ENCODE measurements around the gene ZNF583. TPM values are rescaled to one million over a fixed set of nuclear protein-coding genes. Genes with fewer than 3 reads are reported as not detected.
A peak's percentile ranks its signal among the peaks of the same experiment; 100 is the strongest.

The ZNF583 gene
- total RNA-seq (2014; rRNA removed) (0.11 TPM in 1 of 2 replicates, not detected in the other), Bru-seq, nascent RNA (percentile 13 among the genes with signal in this experiment), BruChase-seq, experiment 1, labeled RNA remaining after a 6-hour chase (percentile 14 among the genes with signal in this experiment), BruChase-seq, experiment 2, labeled RNA remaining after a 2-hour chase (percentile 17 among the genes with signal in this experiment)
- long read RNA-seq = 0 reads

DNA sequence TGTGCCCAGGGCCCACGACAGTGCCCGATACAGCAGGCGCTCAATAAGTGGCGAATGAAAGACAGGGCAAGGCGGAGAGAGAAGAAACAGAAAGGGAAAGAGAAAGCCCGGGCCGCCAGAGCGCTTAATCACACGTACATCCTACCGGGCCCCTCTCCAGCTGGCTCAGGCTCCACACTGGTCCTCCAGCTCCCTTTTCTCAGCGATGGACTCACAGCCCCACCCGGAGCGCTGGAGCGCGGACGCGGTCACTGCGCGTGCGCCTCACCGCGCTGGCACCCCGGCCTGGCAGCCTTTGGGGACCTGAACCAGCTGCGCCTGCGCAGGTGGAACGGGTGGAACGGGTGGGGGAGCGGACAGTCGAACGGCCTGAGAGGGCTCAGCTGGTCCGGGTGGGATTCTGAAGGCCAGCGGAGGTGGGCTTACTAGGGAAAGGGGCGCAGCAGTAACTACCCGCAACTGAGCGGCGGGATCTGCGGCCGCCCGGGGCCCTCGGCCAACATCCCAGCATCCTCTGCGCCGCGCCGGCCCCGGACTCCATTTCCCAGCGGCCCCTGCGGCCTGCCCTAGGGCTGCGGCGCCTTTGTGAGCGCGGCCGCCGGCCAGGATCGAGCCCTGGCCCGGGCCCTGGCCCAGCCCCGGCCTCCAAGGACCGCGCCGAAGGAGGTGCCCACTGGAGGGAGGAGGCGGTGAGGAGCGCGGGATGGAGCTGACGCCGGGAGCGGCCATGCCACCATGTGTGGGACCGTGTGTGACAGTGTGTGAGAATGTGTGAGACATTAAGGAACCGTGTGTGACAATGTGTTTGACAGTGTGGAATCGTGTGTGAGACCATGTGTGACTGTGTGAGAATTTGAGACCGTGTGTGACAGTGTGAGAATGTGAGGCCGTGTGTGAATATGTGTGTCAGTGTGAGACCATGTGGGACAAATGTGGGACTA, at the start of gene ZNF583:
Gene ZNF583 (plus strand): TSS at position 569 of the 941 bp plus-strand sequence. CDS start 2,783 bp downstream, outside the sequence.
- no peak within 1 kb of the TSS for H3K9ac ChIP-seq (ENCODE audit: low read length)
- H3K36me3 ChIP-seq (ENCODE audit: low read depth, low read length) = no peaks in the 10 kb centered on the region
- ChIA-PET POLR2A (ENCODE audit: unreplicated experiment) (no interaction called here), CTCF (no interaction called here)
- H3K9me2 ChIP-seq (replicated peaks; ENCODE audit: low read length) = no peaks in the 10 kb centered on the region
- ATAC-seq (no peak; the same call in 1 of the 2 replicates), DNase-seq (no peak)
- no peak within 1 kb of the TSS for H3K4me3 ChIP-seq (ENCODE audit: low read length)
- no peak within 1 kb of the TSS for H2AFZ ChIP-seq (ENCODE audit: low read length)
- no peaks in the 10 kb centered on the region for H3K4me1 ChIP-seq (ENCODE audit: insufficient read depth, low read length)
- peaks cover 74% of the 10 kb centered on the region for H3K9me3 ChIP-seq (ENCODE audit: low read length)
- H3K27me3 ChIP-seq (ENCODE audit: low read length) = no peaks in the 10 kb centered on the region
- no peak within 1 kb of the TSS for H3K4me2 ChIP-seq (ENCODE audit: low read length)
- no peaks in the 10 kb centered on the region for H4K20me1 ChIP-seq (ENCODE audit: low read length)
- BruUV-seq (replicated peaks) = no TSS peak
- no peak for TF ChIP-seq EZH2phosphoT487 (IDR thresholded peaks at IDR 0.05; ENCODE audit: borderline replicate concordance, low read length)
- no peak for TF ChIP-seq EZH2 (IDR thresholded peaks at IDR 0.05; ENCODE audit: low read length, unreplicated experiment)
- TF ChIP-seq CTCF (conservative IDR thresholded peaks at IDR 0.05; ENCODE audit: low read depth, low read length) = no peak
- H3F3A ChIP-seq (ENCODE audit: low read length, unreplicated experiment) = no peaks in the 10 kb centered on the region
- intact Hi-C loops (cut with micrococcal nuclease) = no loop called here
- H3K79me2 ChIP-seq (ENCODE audit: low read length) = no peaks in the 10 kb centered on the region
- H3K27ac ChIP-seq (ENCODE audit: low read length) = no peak within 1 kb of the TSS

GRCh38 chr19:56355517-56355916, 48.6 kb upstream of the ZNF583 start:
- Histone ChIP-seq H2AFZ (ENCODE audit: low read length) (no peak overlapping the region), H3K79me2 (ENCODE audit: low read length) (no peaks in the 10 kb centered on the region), H3K9me2 (replicated peaks; ENCODE audit: low read length) (no peaks in the 10 kb centered on the region), H3K36me3 (ENCODE audit: low read depth, low read length) (no peaks in the 10 kb centered on the region), H3K27me3 (ENCODE audit: low read length) (0 out of 2 replicates have a peak, but pooled peaks cover 5% of the 10 kb centered on the region), H3K9me3 (ENCODE audit: low read length) (peaks cover 36% of the 10 kb centered on the region; the same call in 1 of the 2 replicates), H3K4me3 (ENCODE audit: low read length) (no peak overlapping the region), H4K20me1 (ENCODE audit: low read length) (no peaks in the 10 kb centered on the region), H3K27ac (ENCODE audit: low read length) (no peak overlapping the region), H3K4me2 (ENCODE audit: low read length) (no peak overlapping the region), H3F3A (ENCODE audit: low read length, unreplicated experiment) (no peaks in the 10 kb centered on the region), H3K9ac (ENCODE audit: low read length) (no peak overlapping the region), H3K4me1 (ENCODE audit: insufficient read depth, low read length) (no peaks in the 10 kb centered on the region)
- ATAC-seq = no peak
- no TSS peak for BruUV-seq (replicated peaks)
- TF ChIP-seq CTCF (conservative IDR thresholded peaks at IDR 0.05; ENCODE audit: low read depth, low read length) = no peak
- TF ChIP-seq EZH2 (IDR thresholded peaks at IDR 0.05; ENCODE audit: low read length, unreplicated experiment) = no peak
- no peak for TF ChIP-seq EZH2phosphoT487 (IDR thresholded peaks at IDR 0.05; ENCODE audit: borderline replicate concordance, low read length)
- intact Hi-C loops (cut with micrococcal nuclease) = no loop called here
- ChIA-PET CTCF (no interaction called here), POLR2A (ENCODE audit: unreplicated experiment) (no interaction called here)
- no peak for DNase-seq

All from PC-3 (cell line).